Neural cell (in vitro differentiated cells): ENCODE results near the gene RBPJL. TPM values are rescaled to one million over a fixed set of nuclear protein-coding genes. Genes with fewer than 3 reads are reported as not detected.

ENCODE experiments used
- H2AFZ ChIP-seq: fragments of 200-600, 300-800 bp; sonication (generic), shearing (Covaris generic); 2 replicates; pipeline ENCODE4 v1.6.0; 2014; ENCODE audit warnings: low read depth, mild to moderate bottlenecking, antibody characterized with exemption, low read length, moderate library complexity
- H3F3A ChIP-seq: fragments of 200-600 bp; shearing (Covaris generic); 2 replicates; pipeline ENCODE4 v1.6.1; 2016; ENCODE audit warnings: mild to moderate bottlenecking, moderate library complexity, mixed read lengths, antibody characterized with exemption, low read length; ENCODE audit not compliant: insufficient read depth, poor library complexity, severe bottlenecking
- H3K27ac ChIP-seq: fragments of 200-600, 300-800 bp; sonication (generic), shearing (Covaris generic); 2 replicates; pipeline ENCODE4 v1.5.1; 2014; ENCODE audit warnings: mild to moderate bottlenecking, low read length, moderate library complexity
- H3K27me3 ChIP-seq: fragments of 300-800, 200-600 bp; sonication (generic), shearing (Covaris generic); 2 replicates; pipeline ENCODE4 v1.6.0; 2014; ENCODE audit warnings: mild to moderate bottlenecking, low read depth, low read length, moderate library complexity; ENCODE audit not compliant: insufficient read depth
- H3K36me3 ChIP-seq: fragments of 300-800, 200-600 bp; sonication (generic), shearing (Covaris generic); 2 replicates; pipeline ENCODE4 v1.5.1; 2014; ENCODE audit warnings: mild to moderate bottlenecking, antibody characterized with exemption, low read length, moderate library complexity; ENCODE audit not compliant: insufficient read depth
- H3K4me2 ChIP-seq: fragments of 300-800, 200-600 bp; sonication (generic), shearing (Covaris generic); 2 replicates; pipeline ENCODE4 v1.6.0; 2014; ENCODE audit warnings: mild to moderate bottlenecking, low read length
- H3K4me3 ChIP-seq: fragments of 300-800, 200-600 bp; sonication (generic), shearing (Covaris generic); 2 replicates; pipeline ENCODE4 v1.5.1; 2014; ENCODE audit warnings: mild to moderate bottlenecking, low read length, moderate library complexity
- H3K79me2 ChIP-seq: fragments of 200-600 bp; shearing (Covaris generic); replicated peaks from 2 replicates; pipeline ENCODE4 v1.6.0; 2014; ENCODE audit warnings: mild to moderate bottlenecking, low read length, moderate library complexity; ENCODE audit not compliant: insufficient read depth
- H3K9ac ChIP-seq: fragments of 300-800, 200-600 bp; sonication (generic), shearing (Covaris generic); 2 replicates; pipeline ENCODE4 v1.6.1; 2016; ENCODE audit warnings: mild to moderate bottlenecking, low read length, mixed read lengths
- H3K9me2 ChIP-seq: fragments of 200-600 bp; shearing (Covaris generic); 2 replicates; pipeline ENCODE4 v1.6.1; 2016; ENCODE audit warnings: mild to moderate bottlenecking, low read length, mixed read lengths; ENCODE audit not compliant: insufficient read depth
- H3K9me3 ChIP-seq: fragments of 200-600, 300-800 bp; sonication (generic), shearing (Covaris generic); 2 replicates; pipeline ENCODE4 v1.6.1; 2016; ENCODE audit warnings: mild to moderate bottlenecking, mixed run types, low read length, moderate library complexity, mixed read lengths
- H4K20me1 ChIP-seq: fragments of 200-600 bp; shearing (Covaris generic); 2 replicates; pipeline ENCODE4 v1.6.1; 2016; ENCODE audit warnings: mild to moderate bottlenecking, mixed run types; ENCODE audit not compliant: insufficient read depth
- EP300 ChIP-seq: fragments of 450-650 bp; conservative IDR thresholded peaks from 2 replicates; pipeline ENCODE4 v1.6.1; 2014; ENCODE audit warnings: antibody characterized with exemption, mild to moderate bottlenecking, moderate library complexity; ENCODE audit not compliant: poor library complexity, severe bottlenecking
- EZH2 ChIP-seq: fragments of 200-600, 300-800 bp; shearing (Covaris generic), sonication (generic); IDR thresholded peaks from 2 replicates; pipeline ENCODE4 v1.6.1; 2014; ENCODE audit warnings: antibody characterized with exemption, low read length, borderline replicate concordance, mild to moderate bottlenecking; ENCODE audit not compliant: insufficient read depth, poor library complexity, severe bottlenecking
- MXI1 ChIP-seq: fragments of 450-650 bp; conservative IDR thresholded peaks from 2 replicates; pipeline ENCODE4 v1.6.1; 2014; ENCODE audit warnings: antibody characterized with exemption, mild to moderate bottlenecking; ENCODE audit not compliant: poor library complexity, severe bottlenecking
- POLR2AphosphoS5 ChIP-seq: IDR thresholded peaks from 2 replicates; pipeline ENCODE4 v1.6.1; 2012
- RAD21 ChIP-seq: fragments of 450-650 bp; conservative IDR thresholded peaks from 2 replicates; pipeline ENCODE4 v1.6.1; 2014; ENCODE audit warnings: antibody characterized with exemption, mild to moderate bottlenecking, moderate library complexity
- REST ChIP-seq: IDR thresholded peaks from 2 replicates; pipeline ENCODE4 v1.6.1; 2012; ENCODE audit warnings: borderline replicate concordance
- SMC3 ChIP-seq: fragments of 450-650 bp; conservative IDR thresholded peaks from 2 replicates; pipeline ENCODE4 v1.6.1; 2014; ENCODE audit warnings: antibody characterized with exemption, mild to moderate bottlenecking, moderate library complexity; ENCODE audit not compliant: poor library complexity
- TAF1 ChIP-seq: IDR thresholded peaks from 2 replicates; pipeline ENCODE4 v1.6.1; 2012; ENCODE audit warnings: low read depth
- polyA plus RNA-seq: library from polyadenylated mRNA; depleted of rRNA; stranded (reverse); fragments of >200 nt; gene quantifications from 2 replicates; pipeline ENCODE4 v1.2.3, GENCODE V29; 2014
- TF ChIP-seq, protein P1 (sequence below): fragments of 450-650 bp; IDR thresholded peaks from 2 replicates; pipeline ENCODE4 v1.5.1; 2014; ENCODE audit warnings: antibody characterized with exemption, mild to moderate bottlenecking, moderate library complexity; ENCODE audit not compliant: poor library complexity, severe bottlenecking

Gene RBPJL
- polyA plus RNA-seq, 1 donor from 2014 or later = not detected

DNA sequence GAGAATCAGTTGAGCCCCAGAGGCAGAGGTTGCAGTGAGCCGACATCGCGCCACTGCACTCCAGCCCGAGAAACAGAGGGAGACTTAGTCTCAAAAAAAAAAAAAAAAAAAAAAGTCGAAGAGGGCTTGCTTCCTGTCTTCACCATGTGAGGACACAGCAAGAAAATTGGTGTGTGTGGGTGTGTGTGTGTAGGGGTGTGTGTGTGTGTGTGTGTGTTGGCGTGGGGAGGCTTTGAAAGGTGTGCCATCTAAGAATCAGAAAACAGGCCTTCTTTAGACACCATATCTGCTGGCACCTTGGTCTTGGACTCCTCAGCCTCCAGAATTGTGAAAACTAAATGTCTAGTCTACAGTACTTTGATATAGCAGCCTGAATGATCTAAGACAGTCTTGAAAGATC lies 6.9 kb upstream of the RBPJL start:
- no peak overlapping the region for H2AFZ ChIP-seq
- TF ChIP-seq SMC3 = no peak
- TF ChIP-seq MXI1 = no peak
- TF ChIP-seq RAD21 = no peak
- TF ChIP-seq, protein P1, sequence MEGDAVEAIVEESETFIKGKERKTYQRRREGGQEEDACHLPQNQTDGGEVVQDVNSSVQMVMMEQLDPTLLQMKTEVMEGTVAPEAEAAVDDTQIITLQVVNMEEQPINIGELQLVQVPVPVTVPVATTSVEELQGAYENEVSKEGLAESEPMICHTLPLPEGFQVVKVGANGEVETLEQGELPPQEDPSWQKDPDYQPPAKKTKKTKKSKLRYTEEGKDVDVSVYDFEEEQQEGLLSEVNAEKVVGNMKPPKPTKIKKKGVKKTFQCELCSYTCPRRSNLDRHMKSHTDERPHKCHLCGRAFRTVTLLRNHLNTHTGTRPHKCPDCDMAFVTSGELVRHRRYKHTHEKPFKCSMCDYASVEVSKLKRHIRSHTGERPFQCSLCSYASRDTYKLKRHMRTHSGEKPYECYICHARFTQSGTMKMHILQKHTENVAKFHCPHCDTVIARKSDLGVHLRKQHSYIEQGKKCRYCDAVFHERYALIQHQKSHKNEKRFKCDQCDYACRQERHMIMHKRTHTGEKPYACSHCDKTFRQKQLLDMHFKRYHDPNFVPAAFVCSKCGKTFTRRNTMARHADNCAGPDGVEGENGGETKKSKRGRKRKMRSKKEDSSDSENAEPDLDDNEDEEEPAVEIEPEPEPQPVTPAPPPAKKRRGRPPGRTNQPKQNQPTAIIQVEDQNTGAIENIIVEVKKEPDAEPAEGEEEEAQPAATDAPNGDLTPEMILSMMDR = no peak
- no peak for TF ChIP-seq EP300
- TF ChIP-seq EZH2 = no peak
- no peak for TF ChIP-seq REST
- TF ChIP-seq TAF1 = no peak
- no peak for TF ChIP-seq POLR2AphosphoS5
- H3K27me3 ChIP-seq = no peaks in the 10 kb centered on the region
- no peak overlapping the region for H3K4me2 ChIP-seq
- no peaks in the 10 kb centered on the region for H3F3A ChIP-seq
- no peak overlapping the region for H3K27ac ChIP-seq
- H3K4me3 ChIP-seq = no peak overlapping the region
- H4K20me1 ChIP-seq = no peaks in the 10 kb centered on the region
- no peaks in the 10 kb centered on the region for H3K79me2 ChIP-seq
- H3K9me2 ChIP-seq = no peaks in the 10 kb centered on the region
- H3K9ac ChIP-seq = no peak overlapping the region
- no peaks in the 10 kb centered on the region for H3K36me3 ChIP-seq
- H3K9me3 ChIP-seq = no peaks in the 10 kb centered on the region

GRCh38 chr20:45300961-45301360 lies 5.7 kb upstream of the RBPJL start:
- Histone ChIP-seq H3K9me3 (no peaks in the 10 kb centered on the region), H3K36me3 (no peaks in the 10 kb centered on the region), H4K20me1 (no peaks in the 10 kb centered on the region), H3K79me2 (no peaks in the 10 kb centered on the region), H3K9me2 (no peaks in the 10 kb centered on the region), H2AFZ (no peak overlapping the region), H3K4me3 (no peak overlapping the region), H3K4me2 (no peak overlapping the region), H3F3A (no peaks in the 10 kb centered on the region), H3K27me3 (no peaks in the 10 kb centered on the region), H3K27ac (no peak overlapping the region), H3K9ac (no peak overlapping the region)
- no peak for TF ChIP-seq POLR2AphosphoS5
- TF ChIP-seq TAF1 = no peak
- TF ChIP-seq EZH2 = no peak
- TF ChIP-seq, protein P1 = no peak
- no peak for TF ChIP-seq REST
- no peak for TF ChIP-seq MXI1
- no peak for TF ChIP-seq RAD21
- TF ChIP-seq SMC3 = no peak
- no peak for TF ChIP-seq EP300
